GM12874 (cell line): ENCODE results near the gene EML4.

Source experiments
- TF ChIP-seq, protein P1 (sequence below): IDR thresholded peaks from 2 replicates; pipeline ENCODE4 v1.5.1; 2011; ENCODE audit warnings: low read depth, mild to moderate bottlenecking, control low read depth, low read length, moderate library complexity; ENCODE audit not compliant: insufficient read depth

Gene EML4

GRCh38 chr2:42350434-42351063 lies 181.4 kb downstream of the EML4 start:
- TF ChIP-seq, protein P1, sequence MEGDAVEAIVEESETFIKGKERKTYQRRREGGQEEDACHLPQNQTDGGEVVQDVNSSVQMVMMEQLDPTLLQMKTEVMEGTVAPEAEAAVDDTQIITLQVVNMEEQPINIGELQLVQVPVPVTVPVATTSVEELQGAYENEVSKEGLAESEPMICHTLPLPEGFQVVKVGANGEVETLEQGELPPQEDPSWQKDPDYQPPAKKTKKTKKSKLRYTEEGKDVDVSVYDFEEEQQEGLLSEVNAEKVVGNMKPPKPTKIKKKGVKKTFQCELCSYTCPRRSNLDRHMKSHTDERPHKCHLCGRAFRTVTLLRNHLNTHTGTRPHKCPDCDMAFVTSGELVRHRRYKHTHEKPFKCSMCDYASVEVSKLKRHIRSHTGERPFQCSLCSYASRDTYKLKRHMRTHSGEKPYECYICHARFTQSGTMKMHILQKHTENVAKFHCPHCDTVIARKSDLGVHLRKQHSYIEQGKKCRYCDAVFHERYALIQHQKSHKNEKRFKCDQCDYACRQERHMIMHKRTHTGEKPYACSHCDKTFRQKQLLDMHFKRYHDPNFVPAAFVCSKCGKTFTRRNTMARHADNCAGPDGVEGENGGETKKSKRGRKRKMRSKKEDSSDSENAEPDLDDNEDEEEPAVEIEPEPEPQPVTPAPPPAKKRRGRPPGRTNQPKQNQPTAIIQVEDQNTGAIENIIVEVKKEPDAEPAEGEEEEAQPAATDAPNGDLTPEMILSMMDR = no peak

GRCh38 chr2:42351864-42352263 lies 182.7 kb downstream of the EML4 start:
- TF ChIP-seq, protein P1 = no peak

DNA sequence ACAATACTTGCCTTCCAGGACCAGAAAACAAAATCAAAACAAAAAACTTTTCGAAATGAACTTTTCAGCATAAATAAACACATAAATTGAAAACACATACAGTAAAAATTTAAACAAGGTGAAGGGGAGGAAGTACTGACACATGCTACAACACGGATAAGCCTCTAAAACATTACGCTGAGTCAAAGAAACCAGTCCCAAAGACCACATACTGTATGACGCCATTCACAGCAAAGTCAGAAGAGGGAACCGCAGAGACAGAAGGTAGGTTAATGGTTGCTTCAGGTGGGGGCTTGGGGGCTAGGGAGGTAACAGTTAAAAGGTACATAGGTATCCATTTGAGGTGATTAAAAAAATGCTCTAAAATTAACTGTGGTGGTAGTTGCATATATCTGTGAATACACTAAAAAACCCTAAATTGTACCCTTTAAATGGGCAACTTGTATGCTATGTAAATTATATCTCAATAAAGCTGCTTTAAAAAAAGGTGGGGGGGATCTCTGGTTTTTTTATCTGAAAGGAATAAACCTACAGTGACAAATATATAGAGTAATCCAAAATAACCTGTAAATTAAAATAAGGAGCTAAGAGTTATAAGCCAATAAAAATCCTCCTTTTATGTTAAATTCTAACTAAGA lies 184.8 kb downstream of the EML4 start:
- TF ChIP-seq, protein P1 = no peak

DNA sequence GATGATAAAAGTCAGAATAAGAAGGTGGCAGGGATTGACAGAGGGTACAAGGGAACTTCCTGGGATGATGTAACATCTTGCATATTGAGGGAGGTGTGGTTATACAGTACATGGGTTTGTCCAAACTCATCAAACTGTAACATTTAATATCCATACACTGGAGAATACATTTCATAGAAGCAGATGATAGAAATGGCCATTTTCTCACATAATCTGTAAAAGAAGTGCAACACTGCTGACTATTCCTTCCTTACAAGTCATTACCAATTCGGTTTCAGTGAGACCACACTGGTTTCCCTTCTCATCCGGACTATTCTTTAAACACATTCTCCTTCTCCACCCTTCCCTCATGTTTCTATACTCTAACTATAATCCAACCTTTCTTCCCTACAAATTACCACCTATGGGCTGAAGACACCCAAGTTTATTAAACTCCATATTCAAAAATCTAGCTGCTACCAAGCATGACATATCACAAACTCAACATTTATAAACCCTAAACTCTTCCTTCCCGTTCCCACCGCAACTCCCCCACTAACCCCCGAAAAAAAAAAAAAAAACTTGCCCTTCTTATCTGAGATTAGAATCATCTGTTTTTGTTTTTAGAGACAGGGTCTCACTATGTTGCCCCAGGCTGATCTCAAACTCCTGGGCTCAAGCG lies 190.3 kb downstream of the EML4 start:
- TF ChIP-seq, protein P1 = no peak

GRCh38 chr2:42359965-42360483 lies 190.9 kb downstream of the EML4 start:
- TF ChIP-seq, protein P1 = no peak

DNA sequence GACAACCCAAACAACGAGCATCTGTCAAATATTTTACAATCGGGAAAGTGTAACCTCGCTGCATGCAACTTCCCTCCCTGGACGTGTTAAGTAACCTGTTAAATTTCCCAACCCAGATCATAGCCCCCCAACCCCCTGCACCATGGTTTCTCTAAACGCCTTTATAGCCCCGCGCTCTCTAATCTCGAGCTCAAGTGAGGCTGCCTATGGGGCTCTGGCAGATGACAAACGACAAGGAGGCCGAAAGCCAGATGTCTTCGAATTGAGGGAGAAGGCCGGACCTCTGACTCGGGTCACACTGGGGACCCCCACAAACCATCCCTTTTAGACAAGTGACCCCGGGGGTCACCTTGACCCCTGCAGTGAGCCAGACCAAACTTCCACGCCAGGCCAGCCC lies 191.3 kb downstream of the EML4 start:
- TF ChIP-seq, protein P1 = no peak
